ENCODE measurements around the gene TFR2.

The TFR2 gene

GRCh38 chr7:100585511-100586265, 55.7 kb downstream of the TFR2 start, which contains the start of gene LRCH4:
TSS of gene LRCH4 (minus strand) at chr7:100586129. CDS start at chr7:100586100, 29 bp downstream.
- DNase-seq: peak in 1 of 2 donors; percentile 37

DNA sequence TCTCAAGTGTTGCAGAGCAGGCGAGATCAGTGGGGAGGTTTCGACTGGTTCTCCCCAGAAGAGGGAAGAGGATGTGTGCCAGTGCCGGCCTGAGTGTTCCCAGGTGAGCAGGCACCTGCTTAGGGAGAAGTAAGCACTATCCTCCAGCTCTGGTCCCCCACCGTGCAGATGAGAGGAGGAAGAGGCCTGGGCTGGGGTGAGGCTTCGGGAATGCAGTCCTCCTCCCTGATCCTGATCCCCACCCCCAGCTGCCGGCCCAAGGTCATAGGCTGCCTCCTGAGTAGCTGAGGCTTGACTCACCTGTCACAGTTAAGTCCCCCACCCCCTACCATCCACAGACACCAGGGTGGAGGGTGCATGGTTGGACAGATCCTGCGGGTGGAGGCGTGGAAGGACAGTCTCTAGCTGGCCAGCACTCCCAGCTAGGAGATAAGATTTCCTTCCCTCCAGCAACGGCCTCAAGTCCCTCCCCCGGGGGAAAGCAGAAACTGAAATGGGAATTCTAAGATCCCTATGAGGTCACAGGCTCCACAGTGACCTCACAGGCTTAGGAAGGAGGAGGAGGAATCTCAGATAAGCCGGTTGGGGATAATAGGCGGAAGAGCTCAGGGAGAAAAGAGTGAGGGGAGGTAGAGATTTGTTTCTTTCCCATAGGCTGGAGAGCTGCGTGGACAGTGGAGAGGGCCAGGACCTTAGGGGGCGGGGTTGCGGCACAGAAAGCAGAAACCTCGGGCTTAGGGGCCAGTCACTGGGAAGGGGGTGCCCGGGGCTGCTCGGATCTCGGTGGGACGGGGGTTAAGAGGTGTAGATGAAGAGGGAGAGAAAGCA, 56.5 kb downstream of the TFR2 start:
- DNase-seq: peak; percentile 22 to 57

DNA sequence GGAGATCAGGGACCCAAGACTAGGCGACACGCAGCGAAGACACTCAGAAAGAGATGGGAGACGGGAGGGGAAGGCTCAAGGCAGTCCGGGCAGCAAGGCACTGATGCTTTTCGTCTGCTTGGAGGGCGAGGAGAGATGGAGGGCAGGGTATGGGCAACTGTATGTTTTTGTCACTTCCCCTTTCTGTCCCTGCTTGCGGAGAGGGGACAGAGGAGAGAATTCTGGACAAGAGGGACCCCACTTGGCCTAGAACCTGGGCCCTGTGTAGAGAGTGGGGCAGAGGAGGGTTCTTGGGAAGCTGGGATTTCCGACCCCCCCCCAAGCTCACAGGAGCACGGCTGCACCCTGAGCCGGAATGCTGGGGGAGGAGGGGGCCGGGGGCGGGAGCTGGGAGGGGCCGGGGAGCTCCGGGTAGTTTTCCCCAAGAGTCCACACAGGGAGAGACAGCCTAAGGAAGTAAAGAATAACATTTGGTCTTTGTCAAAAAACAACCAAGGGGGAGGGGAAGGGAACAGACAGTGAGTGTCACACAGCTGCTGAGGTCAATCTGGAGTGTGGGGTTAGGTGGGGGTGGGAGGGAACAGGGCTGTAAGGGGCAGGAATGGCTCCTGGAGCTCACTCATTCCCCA, 57.2 kb downstream of the TFR2 start:
- peak; percentile 54 to 73 for DNase-seq

DNA sequence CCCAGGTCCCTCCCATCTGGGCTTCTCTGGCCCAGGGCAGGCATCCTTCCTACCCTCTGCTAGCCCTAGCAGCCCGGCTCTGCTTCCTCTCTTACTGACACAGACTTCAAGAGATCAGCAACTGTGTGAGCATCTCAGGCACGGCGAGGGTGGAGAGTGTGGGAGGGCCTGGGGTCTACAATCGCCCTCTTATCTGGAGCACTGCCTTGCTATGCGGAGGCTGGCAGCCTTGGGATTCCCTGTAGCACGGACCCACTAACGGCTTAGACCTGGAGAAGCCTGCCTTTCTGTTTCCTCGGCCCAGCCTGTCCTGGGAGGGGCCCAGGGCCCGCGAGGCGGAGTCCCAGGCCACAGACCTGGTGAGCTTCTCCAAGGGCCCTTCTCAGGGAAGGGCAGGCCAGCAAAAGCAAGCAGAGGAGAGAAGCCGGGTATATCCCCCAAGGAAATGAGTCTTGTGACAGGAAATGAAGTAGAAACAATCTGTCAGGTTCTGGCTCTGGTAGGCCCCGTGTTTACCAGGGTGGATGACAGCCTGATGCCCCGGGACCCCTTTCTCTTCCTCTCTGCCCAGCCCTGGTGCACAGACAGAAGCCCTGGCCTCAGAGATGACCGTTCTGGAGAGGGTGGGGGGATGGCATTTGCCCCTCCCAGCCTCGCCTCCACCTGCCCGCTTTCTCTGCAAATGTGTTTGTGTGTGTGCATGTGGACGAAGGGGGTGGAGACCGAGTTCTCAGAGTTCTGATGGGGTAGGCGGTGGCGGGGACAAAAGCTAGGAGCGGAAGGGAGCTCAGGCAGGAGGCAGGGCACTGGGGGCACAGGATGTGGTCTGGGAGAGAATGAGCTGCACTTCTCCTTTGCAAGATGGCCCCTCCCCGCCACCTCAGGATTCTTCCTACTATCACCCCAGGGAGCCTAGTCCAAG, 58.0 kb downstream of the TFR2 start:
- DNase-seq: peak; percentile 87 to 88

- DNase-seq: no peak
These were observed 58.7 kb downstream of the TFR2 start for GRCh38 chr7:100582650-100583049.

- no peak for DNase-seq
These were observed 59.2 kb downstream of the TFR2 start for GRCh38 chr7:100582041-100582579.

- no peak for DNase-seq
These were observed 60.7 kb downstream of the TFR2 start for GRCh38 chr7:100580466-100581283.

GRCh38 chr7:100578246-100579183, 62.8 kb downstream of the TFR2 start:
- DNase-seq: no peak

GRCh38 chr7:100577507-100577906, 63.8 kb downstream of the TFR2 start:
- no peak for DNase-seq

DNA sequence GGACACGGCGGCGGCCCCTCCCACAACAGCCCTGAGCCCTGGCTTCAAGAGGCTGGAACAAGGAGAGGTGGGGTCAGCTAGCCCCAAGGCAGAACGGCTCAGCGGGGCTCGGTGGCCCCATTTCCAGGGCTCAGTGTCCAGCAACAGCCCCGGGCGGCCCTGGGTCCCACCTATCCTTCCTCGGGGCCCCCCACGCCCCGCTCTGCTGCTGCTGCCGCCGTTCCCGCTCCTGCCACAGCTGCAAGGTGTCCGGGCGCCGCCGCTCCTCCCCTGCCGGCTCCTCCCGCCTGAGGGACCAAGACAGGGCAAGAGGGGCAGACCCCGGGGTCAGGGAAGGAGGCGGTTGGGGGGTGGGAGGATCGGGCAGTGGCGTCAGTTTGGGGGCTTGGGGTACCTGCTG, 64.2 kb downstream of the TFR2 start:
- no peak for DNase-seq

- DNase-seq: no peak
These were observed 64.9 kb downstream of the TFR2 start for GRCh38 chr7:100576384-100576993.

- DNase-seq: no peak
These were observed 65.5 kb downstream of the TFR2 start for GRCh38 chr7:100575746-100576383.

GRCh38 chr7:100575206-100575631, 66.1 kb downstream of the TFR2 start:
- no peak for DNase-seq

- no peak for DNase-seq
These were observed 66.8 kb downstream of the TFR2 start for GRCh38 chr7:100574362-100575205.

- no peak for DNase-seq
These were observed 67.5 kb downstream of the TFR2 start, which contains the start of gene SAP25 for GRCh38 chr7:100573691-100574361. TSS of gene SAP25 (minus strand) at chr7:100573900. CDS start at chr7:100573742, 158 bp downstream.

DNA sequence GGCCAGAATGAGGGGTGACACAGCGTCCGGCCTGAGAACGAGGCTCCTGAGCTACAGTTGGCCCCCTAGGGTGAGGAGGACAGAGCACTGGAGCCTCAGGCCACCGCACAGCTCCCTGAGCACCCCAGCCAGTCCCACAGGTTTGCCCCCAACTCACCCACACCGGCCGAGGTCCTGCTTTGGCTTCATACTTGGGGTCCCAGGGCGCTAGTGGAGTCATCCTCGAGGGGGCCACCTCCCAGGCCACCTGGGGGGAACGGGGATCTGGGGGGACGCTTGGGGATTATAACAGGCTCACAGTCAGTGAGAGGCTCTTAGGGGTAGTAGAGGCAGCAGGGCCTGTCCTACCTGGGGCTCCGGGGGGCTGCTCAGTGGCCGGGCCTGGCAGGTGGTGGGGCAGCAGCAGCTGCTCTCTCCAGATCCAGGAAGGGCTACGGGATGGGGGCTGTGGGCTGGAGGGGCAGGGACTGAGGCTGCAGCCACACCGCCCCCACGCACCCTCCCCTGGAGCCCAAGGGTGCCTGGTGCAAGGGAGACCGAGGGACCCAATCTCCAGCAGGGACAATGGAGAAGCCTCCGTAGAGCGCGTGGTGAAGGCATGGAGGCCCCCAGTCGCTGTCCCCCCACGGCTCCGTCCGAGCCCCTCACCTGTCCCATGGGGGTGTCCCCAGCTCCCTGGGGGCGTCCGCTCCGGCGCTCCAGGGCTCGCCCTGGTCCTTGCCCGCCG, 68.2 kb downstream of the TFR2 start:
- DNase-seq: no peak
